ENCODE results near the gene TCAP.

TCAP gene

GRCh38 chr17:39629494-39629880 is 35.7 kb upstream of the TCAP start:
- DNase-seq: no peak

GRCh38 chr17:39629898-39630297 is 35.3 kb upstream of the TCAP start:
- DNase-seq: no peak

- no peak for DNase-seq
Observed at GRCh38 chr17:39631403-39631802, 33.7 kb upstream of the TCAP start.

- no peak for DNase-seq
Observed at GRCh38 chr17:39632153-39632941, 32.8 kb upstream of the TCAP start.

- no peak for DNase-seq
Observed at GRCh38 chr17:39633570-39634183, 31.5 kb upstream of the TCAP start.

- DNase-seq: peak in 1 of 2 experiments; percentile 43
Observed at GRCh38 chr17:39634384-39634871, 30.7 kb upstream of the TCAP start.

- no peak for DNase-seq
Observed at GRCh38 chr17:39635614-39636176, 29.5 kb upstream of the TCAP start.

- no peak for DNase-seq
Observed at GRCh38 chr17:39636587-39636926, 28.6 kb upstream of the TCAP start.

GRCh38 chr17:39636927-39637736 is 28.0 kb upstream of the TCAP start, which contains the start of gene STARD3:
Gene STARD3 (plus strand): TSS chr17:39637144. CDS start chr17:39653532, 16,388 bp downstream.
- DNase-seq: peak; percentile 92 to 95

- DNase-seq: no peak
Observed at GRCh38 chr17:39638317-39638716, 26.8 kb upstream of the TCAP start.

GRCh38 chr17:39639043-39639442 is 26.1 kb upstream of the TCAP start:
- DNase-seq: no peak

- DNase-seq: no peak
Observed at GRCh38 chr17:39639566-39640458, 25.3 kb upstream of the TCAP start.

- no peak for DNase-seq
Observed at GRCh38 chr17:39640591-39641031, 24.5 kb upstream of the TCAP start.

- DNase-seq: no peak
Observed at GRCh38 chr17:39641097-39641496, 24.1 kb upstream of the TCAP start.

- DNase-seq: no peak
Observed at GRCh38 chr17:39641883-39642282, 23.3 kb upstream of the TCAP start.

- DNase-seq: no peak
Observed at GRCh38 chr17:39642291-39643074, 22.7 kb upstream of the TCAP start.

- DNase-seq: no peak
Observed at GRCh38 chr17:39643271-39643670, 21.9 kb upstream of the TCAP start.

GRCh38 chr17:39647256-39647655 is 17.9 kb upstream of the TCAP start:
- no peak for DNase-seq

GRCh38 chr17:39648616-39649366 is 16.4 kb upstream of the TCAP start:
- no peak for DNase-seq

GRCh38 chr17:39650121-39650579 is 15.0 kb upstream of the TCAP start:
- no peak for DNase-seq
